Common myeloid progenitor, CD34-positive (primary cell): ENCODE results near the gene PREB.

ENCODE experiments used
- CTCF ChIA-PET: fragments of 350-600 bp; sonication (Branson Sonifier 250); formaldehyde crosslinking; loops from one replicate; lab custom pipeline; 2021; ENCODE audit warnings: antibody characterized with exemption; lab: Charles Lee
- POLR2A ChIA-PET: fragments of 350-600 bp; sonication (Branson Sonifier 250); formaldehyde crosslinking; loops from one replicate; lab custom pipeline; 2021; ENCODE audit warnings: antibody characterized with exemption; lab: Charles Lee
- DNase-seq, 3 donors: peaks; one replicate each; pipeline versions ENCODE4 v3.0.0 to v3.0.0-alpha.2; 2013
- H3K27ac ChIP-seq, 2 experiments: 1 replicate in 1 of 2; 2 replicates in 1 of 2; pipeline ENCODE4 v1.7.0; 2013; ENCODE audit warnings: inconsistent platforms in 2 of 2, low read length in 2 of 2, mild to moderate bottlenecking in 2 of 2, low read depth in 1 of 2, moderate library complexity in 1 of 2; ENCODE audit not compliant: severe bottlenecking in 2 of 2, insufficient read depth in 1 of 2, poor library complexity in 1 of 2
- H3K27me3 ChIP-seq, 5 experiments: replicated peaks in 2 of 5; 1 replicate in 3 of 5; 2 replicates in 2 of 5; pipeline versions ENCODE4 v1.6.1 to v1.7.0; 2013; ENCODE audit warnings: low read length in 4 of 5, mild to moderate bottlenecking in 2 of 5, moderate library complexity in 2 of 5, inconsistent platforms in 1 of 5; ENCODE audit not compliant: insufficient read depth in 5 of 5, control insufficient read depth in 4 of 5
- H3K36me3 ChIP-seq, 4 experiments: 1 replicate in 2 of 4; 2 replicates in 2 of 4; pipeline versions ENCODE4 v1.6.1 to v1.7.0; 2013; ENCODE audit warnings: low read length in 3 of 4, control low read depth in 1 of 4, mild to moderate bottlenecking in 1 of 4; ENCODE audit not compliant: control insufficient read depth in 4 of 4, insufficient read depth in 4 of 4
- H3K4me1 ChIP-seq, 4 experiments: 1 replicate in 3 of 4; 2 replicates in 1 of 4; pipeline versions ENCODE4 v1.6.1 to v1.7.1; 2013; ENCODE audit warnings: low read length in 3 of 4, mild to moderate bottlenecking in 3 of 4, control low read depth in 1 of 4, inconsistent platforms in 1 of 4, moderate library complexity in 1 of 4; ENCODE audit not compliant: control insufficient read depth in 4 of 4, insufficient read depth in 4 of 4; ENCODE audit errors: control extremely low read depth in 1 of 4
- H3K4me3 ChIP-seq, 7 experiments: 1 replicate in 4 of 7; 2 replicates in 3 of 7; pipeline versions ENCODE4 v1.5.1 to v1.7.0; 2013; ENCODE audit warnings: mild to moderate bottlenecking in 7 of 7, low read length in 6 of 7, moderate library complexity in 6 of 7, inconsistent platforms in 2 of 7, low read depth in 2 of 7, control low read depth in 1 of 7; ENCODE audit not compliant: insufficient read depth in 4 of 7, control insufficient read depth in 1 of 7; ENCODE audit errors: extremely low read depth in 1 of 7
- H3K9me3 ChIP-seq, 5 experiments: 1 replicate in 4 of 5; 2 replicates in 1 of 5; pipeline versions ENCODE4 v1.6.1 to v1.7.1; 2013; ENCODE audit warnings: low read length in 4 of 5, mild to moderate bottlenecking in 2 of 5, inconsistent platforms in 1 of 5, low read depth in 1 of 5, moderate library complexity in 1 of 5; ENCODE audit not compliant: control insufficient read depth in 4 of 5, insufficient read depth in 2 of 5; ENCODE audit errors: control extremely low read depth in 1 of 5
- WGBS: methylation state at CpG from one replicate; pipeline ENCODE4 v1.1.5; 2013; ENCODE audit not compliant: insufficient coverage; 5-methylcytosine and 5-hydroxymethylcytosine counted together

The PREB gene

DNA sequence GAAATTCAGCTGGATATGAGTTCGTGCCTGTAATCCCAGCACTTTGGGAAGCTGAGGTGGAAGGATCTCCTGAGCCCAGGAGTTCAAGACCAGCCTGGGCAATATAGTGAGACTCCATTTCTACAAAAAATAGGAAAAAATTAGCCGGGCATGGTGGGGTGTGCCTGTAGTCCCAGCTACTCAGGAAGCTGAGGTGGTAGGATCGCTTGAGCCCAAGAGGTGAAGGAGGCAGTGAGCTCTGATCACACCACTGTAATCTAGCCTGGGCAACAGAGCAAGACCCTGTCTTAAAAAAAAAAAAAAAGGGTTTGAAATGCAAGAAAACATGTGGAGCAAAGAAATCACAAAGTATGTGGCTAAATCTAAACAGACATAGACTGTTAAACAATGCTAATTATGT, 25.4 kb downstream of the PREB start:
- ChIA-PET POLR2A (interaction anchor here (0.6 kb wide), 1 partner anchor 22 kb away, joined by 3 read pairs; the partner anchor contains the start of gene KHK), CTCF (interaction anchor here (0.6 to 1.4 kb wide), 3 partner anchors 9 to 174 kb away, joined by 3 to 5 read pairs (median 5); no protein-coding TSS in a partner anchor)
- no peaks in the 10 kb centered on the region for H3K27me3 ChIP-seq
- 100% methylated on average over 2 of the region's 3 CpGs for WGBS
- H3K9me3 ChIP-seq, result no peaks in the 10 kb centered on the region
- H3K27ac ChIP-seq, result no peak overlapping the region
- no peaks in the 10 kb centered on the region for H3K36me3 ChIP-seq
- no peak overlapping the region for H3K4me3 ChIP-seq
- DNase-seq, result no peak
- no peaks in the 10 kb centered on the region for H3K4me1 ChIP-seq

GRCh38 chr2:27108221-27108620, 26.2 kb downstream of the PREB start:
- Histone ChIP-seq H3K27ac (no peak overlapping the region), H3K9me3 (no peaks in the 10 kb centered on the region), H3K4me1 (no peaks in the 10 kb centered on the region), H3K27me3 (no peaks in the 10 kb centered on the region), H3K36me3 (no peaks in the 10 kb centered on the region), H3K4me3 (no peak overlapping the region)
- POLR2A ChIA-PET, result no interaction called here
- CTCF ChIA-PET, result interaction anchor here (1.1 kb wide), 1 partner anchor 9 kb away, joined by 4 read pairs; no protein-coding TSS in a partner anchor
- WGBS, result no CpG with 5 or more reads among the region's 2 CpGs
- no peak for DNase-seq

GRCh38 chr2:27105981-27106380, 28.5 kb downstream of the PREB start:
- Histone ChIP-seq H3K27me3 (no peaks in the 10 kb centered on the region), H3K27ac (no peak overlapping the region), H3K4me1 (no peaks in the 10 kb centered on the region), H3K4me3 (no peak overlapping the region), H3K36me3 (peaks cover 0 to 8% (median under 1%) of the 10 kb centered on the region in 4 experiments), H3K9me3 (no peaks in the 10 kb centered on the region)
- ChIA-PET CTCF (interaction anchor here (0.9 to 1.7 kb wide), 5 partner anchors 9 to 64 kb away, joined by 3 to 5 read pairs (median 3); no protein-coding TSS in a partner anchor), POLR2A (no interaction called here)
- WGBS, result 100% methylated on average over 3 of the region's 3 CpGs
- no peak for DNase-seq

DNA sequence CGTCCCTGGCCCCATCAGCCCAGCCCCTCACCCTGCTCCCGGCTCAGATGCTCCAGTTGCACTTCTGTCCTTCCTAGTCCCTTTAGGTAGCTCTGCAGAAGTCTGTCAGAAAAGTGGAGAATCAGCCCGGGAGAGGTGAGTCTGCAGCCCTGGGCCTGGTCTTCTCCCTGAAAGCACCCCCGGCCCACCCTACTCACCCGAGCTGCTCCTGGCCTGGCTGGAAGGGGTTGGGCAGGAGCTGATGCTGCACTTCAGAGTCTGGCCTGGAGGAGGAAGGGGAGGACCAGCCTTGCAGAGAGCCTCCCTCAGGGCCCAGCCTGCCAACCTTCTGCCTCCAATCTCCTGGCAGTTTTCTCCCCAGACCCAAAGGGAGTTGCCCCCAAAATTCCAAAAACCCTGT, 32.1 kb downstream of the PREB start:
- H3K27me3 ChIP-seq, result no peaks in the 10 kb centered on the region
- POLR2A ChIA-PET, result no interaction called here
- CTCF ChIA-PET, result interaction anchor here (0.8 to 8.2 kb wide), 11 partner anchors 10 to 182 kb away, joined by 3 to 97 read pairs (median 5); partner anchors contain the start of genes ABHD1 and PREB
- WGBS, result 100% methylated on average over 3 of the region's 5 CpGs
- DNase-seq, result no peak
- H3K4me1 ChIP-seq, result no peaks in the 10 kb centered on the region
- peaks cover 0 to 8% (median 3%) of the 10 kb centered on the region in 4 experiments for H3K36me3 ChIP-seq
- H3K27ac ChIP-seq, result no peak overlapping the region
- no peak overlapping the region for H3K4me3 ChIP-seq
- H3K9me3 ChIP-seq, result no peaks in the 10 kb centered on the region

DNA sequence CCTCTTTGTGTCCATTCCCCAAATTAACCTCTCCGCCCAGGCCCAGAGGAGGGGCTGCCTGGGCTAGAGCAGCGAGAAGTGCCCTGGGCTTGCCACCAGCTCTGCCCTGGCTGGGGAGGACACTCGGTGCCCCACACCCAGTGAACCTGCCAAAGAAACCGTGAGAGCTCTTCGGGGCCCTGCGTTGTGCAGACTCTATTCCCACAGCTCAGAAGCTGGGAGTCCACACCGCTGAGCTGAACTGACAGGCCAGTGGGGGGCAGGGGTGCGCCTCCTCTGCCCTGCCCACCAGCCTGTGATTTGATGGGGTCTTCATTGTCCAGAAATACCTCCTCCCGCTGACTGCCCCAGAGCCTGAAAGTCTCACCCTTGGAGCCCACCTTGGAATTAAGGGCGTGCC, 34.4 kb downstream of the PREB start:
- no peaks in the 10 kb centered on the region for H3K27me3 ChIP-seq
- peaks cover 0 to 12% (median 10%) of the 10 kb centered on the region in 4 experiments for H3K4me1 ChIP-seq
- H3K9me3 ChIP-seq, result no peaks in the 10 kb centered on the region
- no peak overlapping the region for H3K4me3 ChIP-seq
- peaks cover 0 to 8% (median 3%) of the 10 kb centered on the region in 4 experiments for H3K36me3 ChIP-seq
- 94% methylated on average over 10 of the region's 10 CpGs for WGBS
- no peak overlapping the region for H3K27ac ChIP-seq
- POLR2A ChIA-PET, result no interaction called here
- CTCF ChIA-PET, result interaction anchor here (1.2 to 8.2 kb wide), 12 partner anchors 8 to 203 kb away, joined by 3 to 97 read pairs (median 5); partner anchors contain the start of genes ABHD1 and PREB
- no peak for DNase-seq

DNA sequence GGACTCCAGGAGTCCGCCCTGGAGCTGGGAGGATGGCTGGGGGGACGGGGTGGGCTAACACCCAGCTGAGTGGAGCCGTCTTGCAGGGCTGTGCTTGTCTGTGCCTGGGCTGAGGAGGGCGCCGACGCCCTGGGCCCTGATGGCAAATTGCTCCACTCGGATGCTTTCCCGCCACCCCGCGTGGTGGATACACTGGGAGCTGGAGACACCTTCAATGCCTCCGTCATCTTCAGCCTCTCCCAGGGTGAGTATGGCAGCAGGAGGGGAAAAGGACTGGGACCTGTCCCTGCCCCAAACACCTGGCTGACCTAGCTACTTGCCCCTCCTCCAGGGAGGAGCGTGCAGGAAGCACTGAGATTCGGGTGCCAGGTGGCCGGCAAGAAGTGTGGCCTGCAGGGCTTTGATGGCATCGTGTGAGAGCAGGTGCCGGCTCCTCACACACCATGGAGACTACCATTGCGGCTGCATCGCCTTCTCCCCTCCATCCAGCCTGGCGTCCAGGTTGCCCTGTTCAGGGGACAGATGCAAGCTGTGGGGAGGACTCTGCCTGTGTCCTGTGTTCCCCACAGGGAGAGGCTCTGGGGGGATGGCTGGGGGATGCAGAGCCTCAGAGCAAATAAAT, 35.0 kb downstream of the PREB start:
- Histone ChIP-seq H3K27ac (no peak overlapping the region), H3K4me1 (peaks cover 0 to 12% (median 10%) of the 10 kb centered on the region in 4 experiments), H3K36me3 (peaks cover 0 to 8% (median 3%) of the 10 kb centered on the region in 4 experiments), H3K4me3 (no peak overlapping the region), H3K9me3 (no peaks in the 10 kb centered on the region), H3K27me3 (no peaks in the 10 kb centered on the region)
- ChIA-PET CTCF (interaction anchor here (0.6 to 8.2 kb wide), 18 partner anchors 8 to 223 kb away, joined by 3 to 97 read pairs (median 4); partner anchors contain the start of genes ABHD1 and PREB), POLR2A (no interaction called here)
- whole genome bisulfite sequencing, result 97% methylated on average over 14 of the region's 19 CpGs
- DNase-seq, result no peak

- no peak for DNase-seq
- Histone ChIP-seq H3K27me3 (no peaks in the 10 kb centered on the region), H3K36me3 (peaks cover 0 to 6% (median 3%) of the 10 kb centered on the region in 4 experiments), H3K9me3 (no peaks in the 10 kb centered on the region), H3K4me1 (peaks cover 0 to 12% (median 10%) of the 10 kb centered on the region in 4 experiments), H3K4me3 (no peak overlapping the region), H3K27ac (no peak overlapping the region)
- CTCF ChIA-PET, result interaction anchor here (0.8 to 8.2 kb wide), 17 partner anchors 9 to 206 kb away, joined by 3 to 97 read pairs (median 4); partner anchors contain the start of genes KHK, PREB and TCF23
- WGBS, result 99% methylated on average over 11 of the region's 14 CpGs
- POLR2A ChIA-PET, result interaction anchor here (0.6 to 1.1 kb wide), 2 partner anchors 29 to 95 kb away, joined by 3 read pairs; no protein-coding TSS in a partner anchor
These were observed 37.1 kb downstream of the PREB start for GRCh38 chr2:27097341-27097740.
